Measurements from ENCODE around the gene SRMS.

- TF ChIP-seq, protein P1, sequence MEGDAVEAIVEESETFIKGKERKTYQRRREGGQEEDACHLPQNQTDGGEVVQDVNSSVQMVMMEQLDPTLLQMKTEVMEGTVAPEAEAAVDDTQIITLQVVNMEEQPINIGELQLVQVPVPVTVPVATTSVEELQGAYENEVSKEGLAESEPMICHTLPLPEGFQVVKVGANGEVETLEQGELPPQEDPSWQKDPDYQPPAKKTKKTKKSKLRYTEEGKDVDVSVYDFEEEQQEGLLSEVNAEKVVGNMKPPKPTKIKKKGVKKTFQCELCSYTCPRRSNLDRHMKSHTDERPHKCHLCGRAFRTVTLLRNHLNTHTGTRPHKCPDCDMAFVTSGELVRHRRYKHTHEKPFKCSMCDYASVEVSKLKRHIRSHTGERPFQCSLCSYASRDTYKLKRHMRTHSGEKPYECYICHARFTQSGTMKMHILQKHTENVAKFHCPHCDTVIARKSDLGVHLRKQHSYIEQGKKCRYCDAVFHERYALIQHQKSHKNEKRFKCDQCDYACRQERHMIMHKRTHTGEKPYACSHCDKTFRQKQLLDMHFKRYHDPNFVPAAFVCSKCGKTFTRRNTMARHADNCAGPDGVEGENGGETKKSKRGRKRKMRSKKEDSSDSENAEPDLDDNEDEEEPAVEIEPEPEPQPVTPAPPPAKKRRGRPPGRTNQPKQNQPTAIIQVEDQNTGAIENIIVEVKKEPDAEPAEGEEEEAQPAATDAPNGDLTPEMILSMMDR (conservative IDR thresholded peaks at IDR 0.05; ENCODE audit: low read length): no peak
- no peak for TF ChIP-seq EZH2phosphoT487 (IDR thresholded peaks at IDR 0.05; ENCODE audit: borderline replicate concordance)
Measured at GRCh38 chr20:63548542-63548941, 993 bp upstream of the SRMS start.

Data from Loucy (cell line).